Subcutaneous preadipocyte (primary cell): ENCODE results near the gene USP16. TPM values are rescaled to one million over a fixed set of nuclear protein-coding genes. Genes with fewer than 3 reads are reported as not detected.

Experiments
- total RNA-seq: library from RNA; depleted of rRNA; stranded (reverse); fragments of >200 nt; gene quantifications from 2 replicates; pipeline ENCODE4 v1.2.3, GENCODE V29; 2012

Gene USP16
- total RNA-seq = 30.9 and 37.3 TPM in 2 replicates

DNA sequence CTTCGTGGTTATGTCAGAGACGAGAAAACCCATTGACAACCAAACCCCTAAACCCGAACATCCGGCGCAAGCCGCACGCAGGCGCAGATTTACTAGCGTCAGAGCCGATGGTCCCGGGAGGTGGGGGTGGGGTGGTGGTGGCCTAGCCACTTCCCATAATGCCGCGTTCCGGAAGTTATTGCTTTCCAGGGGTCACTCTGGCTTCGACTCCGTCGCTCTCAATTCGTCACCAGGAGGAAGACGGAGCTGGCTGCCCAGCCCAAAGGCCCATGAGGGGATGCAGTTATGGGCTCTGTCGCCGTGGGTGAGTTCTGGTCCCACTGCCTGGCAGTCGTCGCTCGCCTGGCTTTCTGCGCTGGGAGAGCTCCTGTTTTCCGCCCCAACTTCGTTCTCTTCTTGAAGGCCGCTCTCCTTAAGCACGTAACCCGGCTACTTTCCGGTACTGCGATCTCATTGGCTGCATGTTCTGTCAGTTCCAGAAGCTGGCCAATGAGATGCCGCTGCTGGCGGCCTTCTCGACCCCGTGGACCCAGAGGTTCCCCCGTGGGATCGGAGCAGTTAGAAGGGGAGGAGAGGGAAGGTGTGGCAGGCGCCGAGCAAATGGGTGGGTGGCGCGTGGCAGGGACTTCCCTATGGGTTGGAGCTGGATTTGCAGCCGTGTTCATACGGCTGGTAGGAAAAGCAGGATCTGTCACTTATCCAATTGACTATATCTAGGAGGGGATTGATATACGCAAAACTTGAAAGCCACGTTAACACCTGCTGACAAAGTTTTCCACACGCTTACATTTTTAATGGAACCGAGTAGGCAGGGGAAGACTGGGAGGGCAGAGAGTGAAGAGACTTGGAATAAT, at the start of gene USP16:
USP16 (plus strand) TSS at position 195 of the 854 bp plus-strand sequence. CDS start 3,246 bp downstream, outside the sequence.

DNA sequence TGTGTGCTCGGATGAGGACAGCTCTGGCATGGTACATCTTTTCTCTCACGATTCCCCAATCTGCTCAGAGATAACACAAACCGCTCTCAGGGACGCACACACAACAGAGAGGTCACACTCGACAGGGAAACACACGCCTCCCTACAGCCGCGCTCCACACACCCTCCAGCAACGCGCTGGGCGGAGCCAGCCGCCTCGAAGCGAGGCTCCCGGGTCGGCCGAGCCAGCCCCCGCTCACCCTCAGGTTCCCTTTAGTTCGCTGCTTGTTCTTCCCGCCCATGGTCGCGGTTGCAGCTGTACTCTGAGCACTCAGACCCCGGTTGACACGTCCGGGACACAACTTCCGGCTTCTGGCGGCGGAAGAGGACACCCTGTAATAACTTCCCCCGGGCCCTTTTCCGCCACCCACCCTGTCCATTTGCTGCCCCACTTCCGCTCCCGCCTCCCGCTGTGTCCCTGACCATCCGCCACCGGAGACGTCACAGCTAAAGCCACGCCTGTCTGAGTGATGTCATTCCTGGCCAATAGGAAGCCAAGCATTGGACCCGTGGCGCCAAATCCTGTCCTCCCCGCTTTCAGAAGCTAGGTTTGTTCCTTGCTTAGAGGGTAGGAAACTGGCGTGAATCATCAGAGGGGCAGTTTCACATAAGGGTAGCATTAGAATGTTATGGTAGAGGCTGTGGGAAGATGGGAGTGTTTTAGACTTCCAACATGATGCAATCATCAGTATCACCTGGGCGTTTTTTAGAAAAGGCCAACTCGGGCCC, 31.8 kb upstream of the USP16 start, which contains the start of gene LTN1:
LTN1 (minus strand) TSS at position 352 of the 767 bp plus-strand sequence; CDS start at position 280, 72 bp downstream.

DNA sequence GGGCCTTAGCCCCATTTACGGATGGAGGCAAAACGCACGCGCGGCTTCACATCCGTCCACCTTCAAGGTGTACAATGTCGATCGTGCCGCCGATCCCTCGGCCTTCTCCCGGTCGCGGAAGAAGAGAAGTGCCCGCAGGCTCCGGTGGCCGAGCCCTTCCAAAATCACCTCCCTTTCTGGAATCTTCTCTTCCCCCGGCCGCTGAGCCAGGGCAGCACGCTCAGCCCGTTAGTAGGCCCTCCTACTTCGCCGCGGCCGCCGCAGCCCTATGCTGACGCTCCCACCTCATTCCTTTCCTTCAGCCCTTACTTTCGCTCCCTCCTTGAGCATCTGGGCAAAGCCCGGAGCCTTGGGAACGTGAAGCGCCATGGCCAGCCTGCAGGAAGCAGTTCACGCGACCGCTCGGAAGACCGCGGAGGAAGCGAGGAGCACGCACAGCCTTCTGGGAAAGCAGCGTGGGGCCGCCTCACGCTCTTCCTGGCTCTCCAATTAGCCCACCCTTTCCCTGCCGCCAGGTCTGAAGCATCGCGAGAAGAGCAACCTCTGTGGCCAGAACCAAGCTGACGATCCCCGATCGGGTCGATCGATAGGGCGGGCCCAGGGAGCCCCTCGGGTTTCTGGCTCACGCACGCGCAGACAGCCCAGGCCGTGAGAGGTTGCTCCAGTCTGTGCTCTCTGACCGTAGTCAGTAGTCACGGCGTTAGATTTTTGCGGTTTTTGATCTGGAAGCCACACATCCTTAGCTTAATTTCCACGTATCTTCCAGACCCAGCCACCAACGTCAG, 48.9 kb downstream of the USP16 start, which contains the start of gene CCT8:
CCT8 (minus strand) TSS at position 427 of the 785 bp plus-strand sequence; CDS start at position 369, 58 bp downstream.

Other genes with a start within 250 kb of the USP16 start
- 22.4 and 29.3 TPM in 2 replicates for gene LTN1, start 31.8 kb upstream of the USP16 start, total RNA-seq
- gene RWDD2B, start 5.3 kb upstream of the USP16 start, total RNA-seq = 20.5 and 22.0 TPM in 2 replicates
- gene CCT8, start 49.0 kb downstream of the USP16 start, total RNA-seq = 252 and 312 TPM in 2 replicates
- 9.2 and 9.6 TPM in 2 replicates for gene MAP3K7CL, start 106.0 kb downstream of the USP16 start, total RNA-seq